ENCODE data around the gene LIMS2. TPM values are rescaled to one million over a fixed set of nuclear protein-coding genes. Genes with fewer than 3 reads are reported as not detected.
A peak's percentile ranks its signal among the peaks of the same experiment; 100 is the strongest.

LIMS2 gene
- total and polyA plus RNA-seq, 10 donors: 62.5 to 437 (median 115) TPM

DNA sequence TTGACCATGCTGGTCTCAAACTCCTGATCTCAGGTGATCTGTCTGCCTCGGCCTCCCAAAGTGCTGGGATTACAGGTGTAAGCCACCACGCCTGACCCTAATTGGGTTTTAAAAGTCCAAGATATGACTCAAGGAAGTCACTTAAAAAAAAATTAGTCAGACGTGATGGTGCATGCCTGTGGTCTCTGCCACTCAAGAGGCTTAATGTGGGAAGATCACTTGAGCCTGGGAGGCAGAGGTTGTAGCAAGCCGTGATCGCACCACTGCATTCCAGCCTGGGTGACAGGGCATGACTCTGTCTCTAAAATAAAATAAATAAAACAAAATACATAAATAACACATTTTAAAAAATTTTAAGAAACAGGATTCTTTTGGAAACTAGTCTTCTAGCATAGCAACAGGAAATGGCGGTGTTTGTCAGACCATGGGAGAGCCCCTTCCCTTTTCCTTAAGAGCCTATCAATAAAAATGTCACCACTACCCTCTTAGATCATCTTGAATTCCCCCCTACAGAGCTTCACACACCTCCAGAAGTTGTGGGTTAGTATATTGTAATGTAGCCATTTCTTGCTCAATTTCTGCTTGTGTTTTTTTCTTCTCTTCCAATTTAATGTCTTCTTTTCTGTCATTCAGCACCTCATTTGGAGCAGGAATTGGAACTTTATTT lies 46.1 kb upstream of the LIMS2 start:
- Histone ChIP-seq H3K27ac (no peak overlapping the region), H3K36me3 (peaks cover 7 to 98% (median 50%) of the 10 kb centered on the region in 6 donors), H3K9me3 (no peaks in the 10 kb centered on the region), H3K4me3 (no peak overlapping the region), H3K27me3 (replicated peaks in 1 of 7) (no peaks in the 10 kb centered on the region), H3K4me1 (no peaks in the 10 kb centered on the region)
- DNase-seq: no peak
- 92 to 97% (median 92%) methylated on average over 6 of the region's 6 CpGs for WGBS, 5 donors
- TF ChIP-seq POLR2AphosphoS5 (IDR thresholded peaks at IDR 0.05): no peak
- TF ChIP-seq, protein P1, sequence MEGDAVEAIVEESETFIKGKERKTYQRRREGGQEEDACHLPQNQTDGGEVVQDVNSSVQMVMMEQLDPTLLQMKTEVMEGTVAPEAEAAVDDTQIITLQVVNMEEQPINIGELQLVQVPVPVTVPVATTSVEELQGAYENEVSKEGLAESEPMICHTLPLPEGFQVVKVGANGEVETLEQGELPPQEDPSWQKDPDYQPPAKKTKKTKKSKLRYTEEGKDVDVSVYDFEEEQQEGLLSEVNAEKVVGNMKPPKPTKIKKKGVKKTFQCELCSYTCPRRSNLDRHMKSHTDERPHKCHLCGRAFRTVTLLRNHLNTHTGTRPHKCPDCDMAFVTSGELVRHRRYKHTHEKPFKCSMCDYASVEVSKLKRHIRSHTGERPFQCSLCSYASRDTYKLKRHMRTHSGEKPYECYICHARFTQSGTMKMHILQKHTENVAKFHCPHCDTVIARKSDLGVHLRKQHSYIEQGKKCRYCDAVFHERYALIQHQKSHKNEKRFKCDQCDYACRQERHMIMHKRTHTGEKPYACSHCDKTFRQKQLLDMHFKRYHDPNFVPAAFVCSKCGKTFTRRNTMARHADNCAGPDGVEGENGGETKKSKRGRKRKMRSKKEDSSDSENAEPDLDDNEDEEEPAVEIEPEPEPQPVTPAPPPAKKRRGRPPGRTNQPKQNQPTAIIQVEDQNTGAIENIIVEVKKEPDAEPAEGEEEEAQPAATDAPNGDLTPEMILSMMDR (IDR thresholded peaks at IDR 0.05 in 8 of 11, conservative IDR thresholded peaks at IDR 0.05 in 3 of 11): no peak
- TF ChIP-seq POLR2A (IDR thresholded peaks at IDR 0.05): no peak
- intact Hi-C loops (cut with DNase I; ENCODE audit: low total_unique reads): no loop called here

DNA sequence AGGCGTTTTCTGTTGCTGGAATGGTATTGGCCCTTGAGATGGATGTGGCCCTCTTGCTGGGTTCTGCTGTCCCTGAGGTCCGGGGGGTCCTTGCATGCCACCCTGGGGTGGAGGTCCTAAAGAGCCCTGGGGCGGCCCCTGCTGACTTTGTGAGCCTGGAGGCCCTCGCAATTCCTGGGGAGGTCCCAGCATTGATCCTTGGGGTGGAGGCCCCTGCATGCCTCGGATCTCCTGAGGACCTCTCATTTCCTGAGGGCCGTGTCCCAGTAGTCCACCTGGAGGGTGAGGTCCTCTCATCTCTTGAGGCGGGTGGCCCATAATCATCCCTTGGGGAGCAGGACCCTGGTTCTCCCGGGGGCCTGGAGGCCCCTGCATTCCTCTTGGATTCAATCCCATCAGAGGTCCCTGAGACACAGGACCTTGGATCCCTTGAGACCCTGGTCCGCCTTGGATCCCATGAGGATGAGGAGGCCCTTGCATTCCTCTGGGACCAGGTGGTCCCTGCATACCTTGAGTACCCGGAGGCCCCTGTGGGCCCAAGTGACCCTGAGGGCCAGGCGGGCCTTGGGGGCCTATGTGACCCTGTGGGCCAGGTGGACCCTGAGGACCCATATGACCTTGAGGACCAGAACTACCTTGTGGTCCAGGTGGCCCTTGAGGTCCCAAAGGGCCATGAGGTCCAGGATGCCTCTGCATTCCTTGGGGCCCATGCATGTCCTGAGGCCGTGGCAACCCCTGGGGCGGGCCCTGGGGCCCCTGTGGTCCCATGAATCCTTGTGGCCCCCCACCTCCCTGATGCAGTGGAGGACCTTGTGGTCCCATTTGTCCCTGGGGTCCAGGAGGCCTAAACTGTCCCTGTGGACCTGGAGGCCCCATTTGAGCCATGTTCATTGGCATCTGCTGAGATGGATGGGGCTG lies 44.2 kb upstream of the LIMS2 start:
- Histone ChIP-seq H3K4me1 (no peaks in the 10 kb centered on the region), H3K9me3 (no peaks in the 10 kb centered on the region), H3K27ac (no peak overlapping the region), H3K27me3 (replicated peaks in 1 of 7) (no peaks in the 10 kb centered on the region), H3K4me3 (no peak overlapping the region), H3K36me3 (peaks cover 7 to 98% (median 57%) of the 10 kb centered on the region in 6 donors)
- WGBS, 5 donors: 95 to 97% (median 96%) methylated on average over 8 to 13 of the region's 13 CpGs
- peak in 1 of 3 donors; percentile 53 for TF ChIP-seq POLR2AphosphoS5 (IDR thresholded peaks at IDR 0.05)
- TF ChIP-seq, protein P1 (IDR thresholded peaks at IDR 0.05 in 8 of 11, conservative IDR thresholded peaks at IDR 0.05 in 3 of 11): no peak
- no peak for DNase-seq
- intact Hi-C loops (cut with DNase I; ENCODE audit: low total_unique reads): no loop called here

DNA sequence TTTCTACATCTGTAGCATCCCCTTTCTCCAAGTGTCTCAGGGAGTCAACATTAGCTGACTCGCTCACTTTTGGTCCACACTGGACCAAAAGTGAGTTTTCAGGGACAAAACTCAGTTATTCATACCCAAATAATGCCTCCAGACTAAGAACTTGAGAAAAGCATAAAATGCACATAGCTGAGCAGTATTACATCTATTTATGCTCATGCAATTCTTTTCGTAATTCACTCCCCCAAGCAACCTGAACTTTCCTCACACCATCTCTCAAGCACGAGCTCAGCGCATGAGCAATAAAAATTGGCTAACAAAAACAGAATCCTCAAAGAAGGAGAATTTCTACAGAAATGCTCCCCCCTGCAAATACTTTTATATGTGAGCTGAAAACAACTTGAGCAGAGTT lies 42.9 kb upstream of the LIMS2 start:
- Histone ChIP-seq H3K27ac (no peak overlapping the region), H3K36me3 (peaks cover 7 to 98% (median 62%) of the 10 kb centered on the region in 6 donors), H3K4me3 (no peak overlapping the region), H3K4me1 (no peaks in the 10 kb centered on the region), H3K27me3 (replicated peaks in 1 of 7) (no peaks in the 10 kb centered on the region), H3K9me3 (no peaks in the 10 kb centered on the region)
- no peak for DNase-seq
- 85 to 96% (median 91%) methylated on average over 4 of the region's 4 CpGs for WGBS, 5 donors
- intact Hi-C loops (cut with DNase I; ENCODE audit: low total_unique reads): no loop called here
- TF ChIP-seq POLR2AphosphoS5 (IDR thresholded peaks at IDR 0.05): no peak
- TF ChIP-seq, protein P1 (IDR thresholded peaks at IDR 0.05 in 8 of 11, conservative IDR thresholded peaks at IDR 0.05 in 3 of 11): no peak
- no peak for TF ChIP-seq POLR2A (IDR thresholded peaks at IDR 0.05)

All from spleen (tissue), 11 donors.